Activated T-helper 1 cell treated with anti-CD3 and anti-CD28 coated beads, Interleukin-12 subunit alpha, Interleukin-12 subunit beta, Interleukin-2, Interleukin-4 antibody, amounts not matched to agents 30 ng/mL and 10 ng/mL and 1 ng/mL, durations not matched to agents 14 hours and 24 hours and 36 hours (primary cell): ENCODE data around the gene ENDOG. TPM values are rescaled to one million over a fixed set of nuclear protein-coding genes. Genes with fewer than 3 reads are reported as not detected.
"Not testable (repeated sequence)": the region's sequence is repeated elsewhere in the genome, so short reads cannot be mapped to it uniquely, and the experiment has no call there.

ENCODE experiments used
- DNase-seq: peaks from one replicate; pipeline ENCODE4 v3.0.0; 2021; ENCODE audit warnings: low spot score
- H3K27ac Mint-ChIP-seq: one replicate; pipeline ENCODE4 v1.8.0; 2021; ENCODE audit warnings: mild to moderate bottlenecking, mixed read lengths
- H3K27me3 Mint-ChIP-seq: one replicate; pipeline ENCODE4 v1.8.0; 2022; ENCODE audit warnings: mild to moderate bottlenecking, moderate library complexity, mixed read lengths; ENCODE audit not compliant: insufficient read depth
- H3K36me3 Mint-ChIP-seq: one replicate; pipeline ENCODE4 v1.8.0; 2021; ENCODE audit warnings: low read depth, mixed read lengths
- H3K4me1 Mint-ChIP-seq: one replicate; pipeline ENCODE4 v1.8.0; 2021; ENCODE audit warnings: low read depth, mixed read lengths
- H3K4me3 Mint-ChIP-seq: one replicate; pipeline ENCODE4 v1.8.0; 2021; ENCODE audit warnings: mild to moderate bottlenecking, moderate library complexity, mixed read lengths
- H3K9me3 Mint-ChIP-seq: one replicate; pipeline ENCODE4 v1.8.0; 2021; ENCODE audit warnings: mixed read lengths
- intact Hi-C: fragments of 100-400 bp; cut with micrococcal nuclease; formaldehyde crosslinking; loops from one replicate; pipeline ENCODE4 v1.15.1; 2024
- total RNA-seq: library from RNA; stranded (reverse); gene quantifications from 2 replicates; pipeline ENCODE4 v1.2.3, GENCODE V29; 2022

The ENDOG gene
- total RNA-seq, 1 donor from 2014 or later: 26.2 TPM

DNA sequence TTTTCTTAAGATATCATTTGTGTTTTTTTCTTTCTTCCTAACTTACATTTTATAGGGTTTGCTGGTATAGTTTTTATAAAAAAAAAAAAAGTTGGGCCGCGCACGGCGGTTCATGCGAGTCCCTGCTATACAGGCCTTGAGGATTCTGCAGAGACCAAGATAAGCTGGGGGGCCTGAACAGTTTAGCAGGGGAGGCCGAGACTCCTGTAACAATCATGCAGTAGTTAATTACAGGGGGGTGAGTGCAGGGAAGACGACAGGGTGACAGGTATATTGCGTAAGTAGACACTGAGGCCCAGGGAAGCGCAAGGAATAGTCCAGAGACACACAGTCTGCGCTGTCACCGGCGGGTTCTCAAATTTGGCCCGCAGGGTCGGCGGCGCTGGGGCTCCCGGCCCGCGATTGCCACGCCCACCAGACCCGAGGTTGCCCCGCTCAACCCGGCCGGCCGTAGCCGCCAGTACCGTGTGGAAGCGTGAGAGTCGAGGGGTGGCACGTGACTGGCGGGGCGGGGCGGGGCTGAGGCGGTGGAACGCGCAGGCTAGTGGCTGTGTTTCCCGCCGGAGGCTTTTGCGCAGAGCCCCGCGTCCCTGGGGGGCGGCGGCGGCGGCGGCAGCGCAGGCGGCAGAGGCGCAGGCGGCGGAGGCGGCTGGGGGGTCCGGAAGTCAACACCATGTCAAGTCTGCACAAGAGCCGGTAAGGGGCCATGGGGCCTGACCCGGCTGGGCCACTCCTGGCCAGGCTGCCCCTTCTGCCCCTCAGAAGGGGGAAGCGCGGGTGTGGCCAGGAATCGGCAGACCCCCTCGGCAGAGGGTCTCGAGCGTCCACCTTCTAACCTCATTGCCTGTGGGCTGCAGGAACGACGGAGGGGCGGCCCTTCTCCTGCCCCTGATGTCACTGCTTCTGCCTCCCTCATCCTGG lies 31.4 kb upstream of the ENDOG start, which contains the start of gene TBC1D13:
Gene TBC1D13 (plus strand): TSS at position 573 of the 921 bp plus-strand sequence. CDS start 101 bp downstream, at position 674.
- Mint-ChIP-seq H3K36me3 (peaks cover 6% of the 10 kb centered on the region), H3K27ac (peak within 1 kb of the TSS; percentile 89), H3K9me3 (no peaks in the 10 kb centered on the region), H3K4me3 (peak within 1 kb of the TSS; percentile 97), H3K27me3 (no peaks in the 10 kb centered on the region), H3K4me1 (peaks cover 22% of the 10 kb centered on the region)
- intact Hi-C loops: loop anchor here (1.0 to 5.0 kb wide), 8 partner anchors 16 to 140 kb away; partner anchors contain the start of genes ENDOG, LRRC8A, PKN3 and SPOUT1
- peak; percentile 84 for DNase-seq

DNA sequence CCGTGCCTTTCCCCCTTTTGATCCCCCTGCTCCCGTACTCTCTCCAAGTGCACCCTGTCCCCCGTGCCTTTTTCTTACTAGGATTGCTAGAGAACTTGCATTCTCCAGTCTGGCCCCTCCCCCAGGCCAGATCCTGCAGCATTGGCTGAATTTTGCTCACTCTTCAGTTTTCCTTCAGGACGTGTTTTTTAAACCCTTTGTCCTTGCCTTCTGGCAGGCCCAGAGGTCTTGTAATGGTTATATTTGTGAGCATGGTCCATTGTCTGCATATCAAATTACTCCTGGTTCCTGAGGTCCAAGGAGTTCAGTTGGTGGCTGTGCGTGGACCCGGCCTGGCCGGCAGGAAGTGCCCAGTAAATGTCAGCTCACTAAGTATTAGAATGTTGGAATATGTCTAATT lies 30.6 kb upstream of the ENDOG start:
- no peaks in the 10 kb centered on the region for H3K9me3 Mint-ChIP-seq
- peak overlapping the region; percentile 97 for H3K4me3 Mint-ChIP-seq
- peaks cover 24% of the 10 kb centered on the region for H3K4me1 Mint-ChIP-seq
- H3K27ac Mint-ChIP-seq: peak overlapping the region; percentile 89
- intact Hi-C loops: loop anchor here (1.0 to 5.0 kb wide), 8 partner anchors 16 to 140 kb away; partner anchors contain the start of genes ENDOG, LRRC8A, PKN3 and SPOUT1
- peaks cover 8% of the 10 kb centered on the region for H3K36me3 Mint-ChIP-seq
- H3K27me3 Mint-ChIP-seq: no peaks in the 10 kb centered on the region
- no peak for DNase-seq

DNA sequence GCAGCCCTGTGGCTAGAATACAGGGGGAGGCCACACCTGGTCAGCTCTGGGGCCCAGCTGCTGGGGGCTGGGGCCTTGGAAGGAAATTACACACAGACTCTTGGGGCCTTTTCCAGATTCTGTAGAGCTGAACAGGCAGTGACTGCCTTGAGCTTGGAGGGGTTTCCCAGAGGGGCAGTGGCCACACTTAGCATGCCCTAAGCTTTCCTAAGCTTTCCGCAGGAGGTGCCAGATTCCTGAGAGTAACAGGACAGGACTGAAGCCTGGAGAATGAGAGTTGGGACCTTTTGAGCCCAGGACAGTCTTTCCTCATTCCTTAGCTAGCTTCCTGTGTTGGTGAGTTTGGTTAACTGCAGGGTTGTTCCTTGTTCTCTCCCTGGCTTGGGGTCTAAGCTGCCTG lies 29.9 kb upstream of the ENDOG start:
- peak overlapping the region; percentile 97 for H3K4me3 Mint-ChIP-seq
- no peaks in the 10 kb centered on the region for H3K27me3 Mint-ChIP-seq
- peak overlapping the region; percentile 89 for H3K27ac Mint-ChIP-seq
- peaks cover 14% of the 10 kb centered on the region for H3K36me3 Mint-ChIP-seq
- no peaks in the 10 kb centered on the region for H3K9me3 Mint-ChIP-seq
- no peak for DNase-seq
- H3K4me1 Mint-ChIP-seq: peaks cover 24% of the 10 kb centered on the region
- intact Hi-C loops: loop anchor here (5.0 kb wide), 2 partner anchors 86 to 141 kb away; partner anchors contain the start of gene PKN3

GRCh38 chr9:128790536-128790935 lies 27.8 kb upstream of the ENDOG start:
- intact Hi-C loops: no loop called here
- Mint-ChIP-seq H3K27ac (peak overlapping the region; percentile 34), H3K4me3 (no peak overlapping the region), H3K27me3 (no peaks in the 10 kb centered on the region), H3K36me3 (peaks cover 18% of the 10 kb centered on the region), H3K9me3 (no peaks in the 10 kb centered on the region), H3K4me1 (peaks cover 22% of the 10 kb centered on the region)
- no peak for DNase-seq

DNA sequence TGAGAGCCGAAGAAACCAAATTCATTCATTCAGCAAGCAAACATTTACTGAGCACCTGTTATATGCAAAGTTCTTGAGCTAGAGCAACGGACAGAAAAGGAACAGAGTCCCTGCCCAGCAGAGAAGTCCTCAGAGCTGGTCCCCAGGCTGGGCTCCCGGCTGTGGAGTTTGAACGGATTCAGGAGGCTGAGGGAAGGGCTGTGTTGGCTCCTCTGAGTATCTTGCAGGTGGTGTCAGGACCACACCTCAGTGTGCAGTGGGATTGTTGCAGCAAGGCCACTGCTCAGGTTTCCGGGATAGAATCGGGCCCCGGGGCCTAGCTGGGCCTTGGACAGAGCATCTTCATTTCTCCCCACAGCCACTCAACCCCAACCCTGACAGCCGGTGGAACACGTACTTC lies 26.2 kb upstream of the ENDOG start:
- Mint-ChIP-seq H3K4me3 (no peak overlapping the region), H3K9me3 (no peaks in the 10 kb centered on the region), H3K27ac (no peak overlapping the region), H3K27me3 (no peaks in the 10 kb centered on the region), H3K4me1 (peaks cover 17% of the 10 kb centered on the region), H3K36me3 (peaks cover 18% of the 10 kb centered on the region)
- intact Hi-C loops: no loop called here
- DNase-seq: no peak

GRCh38 chr9:128792978-128793686 lies 25.2 kb upstream of the ENDOG start:
- Mint-ChIP-seq H3K9me3 (no peaks in the 10 kb centered on the region), H3K4me1 (peaks cover 11% of the 10 kb centered on the region), H3K4me3 (no peak overlapping the region), H3K27me3 (no peaks in the 10 kb centered on the region), H3K27ac (no peak overlapping the region), H3K36me3 (peaks cover 21% of the 10 kb centered on the region)
- intact Hi-C loops: no loop called here
- no peak for DNase-seq

DNA sequence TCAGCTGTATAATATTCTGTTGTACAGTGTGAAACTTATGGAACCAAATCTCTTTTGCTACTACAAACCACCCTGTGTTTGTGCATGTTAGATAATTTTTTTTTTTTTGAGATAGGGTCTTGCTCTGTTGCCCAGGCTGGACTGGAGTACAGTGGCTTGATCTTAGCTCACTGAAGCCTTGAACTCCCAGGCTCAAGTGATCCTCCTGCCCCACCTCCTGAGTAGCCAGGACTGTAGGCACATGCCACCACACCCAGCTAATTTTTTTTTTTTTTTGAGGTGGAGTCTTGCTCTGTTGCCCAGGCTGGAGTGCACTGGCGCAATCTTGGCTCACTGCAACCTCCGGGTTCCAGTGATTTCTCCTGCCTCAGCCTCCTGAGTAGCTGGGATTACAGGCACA lies 23.3 kb upstream of the ENDOG start:
- H3K4me1 Mint-ChIP-seq, H3K27me3 Mint-ChIP-seq, H3K9me3 Mint-ChIP-seq, DNase-seq, H3K27ac Mint-ChIP-seq, H3K4me3 Mint-ChIP-seq, intact Hi-C loops: not testable (repeated sequence)
- H3K36me3 Mint-ChIP-seq: peaks cover 22% of the 10 kb centered on the region

DNA sequence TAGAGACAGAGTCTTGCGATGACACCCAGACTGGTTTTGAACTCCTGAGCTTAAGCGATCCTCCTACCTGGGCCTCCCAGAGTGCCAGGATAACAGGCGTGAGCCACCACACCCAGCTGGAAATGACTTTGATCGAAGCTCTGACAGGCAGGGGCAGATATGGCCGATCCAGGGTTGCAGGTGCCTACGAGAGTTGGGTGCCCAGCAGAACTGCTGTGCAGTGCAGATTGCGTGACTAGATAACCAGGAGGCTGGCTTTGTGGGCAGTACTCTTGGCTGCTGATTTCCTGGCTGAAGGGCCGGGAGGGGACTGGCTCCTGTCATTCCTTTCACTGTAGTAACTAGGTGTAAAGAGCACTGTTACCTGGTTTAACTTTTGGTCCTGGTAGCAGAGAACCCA lies 19.4 kb upstream of the ENDOG start:
- intact Hi-C loops: no loop called here
- DNase-seq: no peak
- Mint-ChIP-seq H3K4me3 (no peak overlapping the region), H3K36me3 (peaks cover 19% of the 10 kb centered on the region), H3K27me3 (no peaks in the 10 kb centered on the region), H3K27ac (no peak overlapping the region), H3K9me3 (no peaks in the 10 kb centered on the region), H3K4me1 (no peaks in the 10 kb centered on the region)

DNA sequence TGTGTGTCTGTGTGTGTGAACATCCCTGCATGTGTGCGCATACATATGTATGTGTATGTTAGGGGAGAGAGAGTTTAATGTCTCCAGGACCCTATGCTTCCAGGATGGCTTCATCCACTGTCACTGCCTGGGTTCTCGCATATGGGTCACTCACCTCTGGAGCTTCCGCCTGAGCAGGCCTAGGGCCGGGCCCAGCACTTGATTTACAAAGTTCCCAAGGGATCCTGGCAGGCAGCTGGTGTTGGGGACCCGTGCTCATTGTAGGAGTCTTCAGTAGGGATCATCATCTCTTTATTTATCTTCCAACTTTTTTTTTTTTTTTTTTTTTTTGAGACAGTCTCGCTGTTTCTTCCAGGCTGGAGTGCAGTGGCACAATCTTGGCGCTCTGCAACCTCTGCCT lies 18.2 kb upstream of the ENDOG start:
- no peaks in the 10 kb centered on the region for H3K4me1 Mint-ChIP-seq
- no peak overlapping the region for H3K4me3 Mint-ChIP-seq
- H3K9me3 Mint-ChIP-seq: no peaks in the 10 kb centered on the region
- H3K27me3 Mint-ChIP-seq: no peaks in the 10 kb centered on the region
- DNase-seq: no peak
- intact Hi-C loops: no loop called here
- H3K27ac Mint-ChIP-seq: no peak overlapping the region
- H3K36me3 Mint-ChIP-seq: peaks cover 21% of the 10 kb centered on the region

GRCh38 chr9:128802482-128802881 lies 15.8 kb upstream of the ENDOG start:
- Mint-ChIP-seq H3K4me1 (no peaks in the 10 kb centered on the region), H3K4me3 (no peak overlapping the region), H3K27me3 (no peaks in the 10 kb centered on the region), H3K9me3 (no peaks in the 10 kb centered on the region), H3K36me3 (peaks cover 20% of the 10 kb centered on the region), H3K27ac (no peak overlapping the region)
- no peak for DNase-seq
- intact Hi-C loops: no loop called here

GRCh38 chr9:128805661-128806060 lies 12.6 kb upstream of the ENDOG start:
- Mint-ChIP-seq H3K4me1 (no peaks in the 10 kb centered on the region), H3K27ac (no peak overlapping the region), H3K9me3 (no peaks in the 10 kb centered on the region), H3K27me3 (no peaks in the 10 kb centered on the region), H3K36me3 (peaks cover 15% of the 10 kb centered on the region), H3K4me3 (no peak overlapping the region)
- intact Hi-C loops: no loop called here
- no peak for DNase-seq

GRCh38 chr9:128807827-128808226 lies 10.5 kb upstream of the ENDOG start:
- Mint-ChIP-seq H3K36me3 (peaks cover 12% of the 10 kb centered on the region), H3K27ac (no peak overlapping the region), H3K4me3 (no peak overlapping the region), H3K9me3 (no peaks in the 10 kb centered on the region), H3K4me1 (no peaks in the 10 kb centered on the region), H3K27me3 (no peaks in the 10 kb centered on the region)
- intact Hi-C loops: no loop called here
- no peak for DNase-seq

- Mint-ChIP-seq H3K27ac (no peak overlapping the region), H3K9me3 (no peaks in the 10 kb centered on the region), H3K4me3 (no peak overlapping the region), H3K4me1 (no peaks in the 10 kb centered on the region), H3K27me3 (no peaks in the 10 kb centered on the region), H3K36me3 (peaks cover 10% of the 10 kb centered on the region)
- intact Hi-C loops: no loop called here
- DNase-seq: no peak
Observed at GRCh38 chr9:128808543-128808942, 9.8 kb upstream of the ENDOG start.
